GM18520 (cell line): ENCODE results near the gene TAPBPL.
A peak's percentile ranks its signal among the peaks of the same experiment; 100 is the strongest.
"Not testable (repeated sequence)": the region's sequence is repeated elsewhere in the genome, so short reads cannot be mapped to it uniquely, and the experiment has no call there.

ENCODE experiments used
- ATAC-seq: cut with Tn5 transposase; IDR thresholded peaks from one replicate; pipeline ENCODE4 v1.9.1; 2021; ENCODE audit not compliant: unreplicated experiment

The TAPBPL gene

GRCh38 chr12:6489449-6489848 is 37.6 kb downstream of the TAPBPL start:
- no peak for ATAC-seq

GRCh38 chr12:6490673-6491072 is 38.8 kb downstream of the TAPBPL start:
- not testable (repeated sequence) for ATAC-seq

GRCh38 chr12:6492838-6493496 is 41.1 kb downstream of the TAPBPL start, which contains the start of gene MRPL51:
TSS of gene MRPL51 (minus strand) at chr12:6493262. CDS start at chr12:6493136, 126 bp downstream.
- peak; percentile 28 for ATAC-seq

GRCh38 chr12:6493497-6494257 is 41.8 kb downstream of the TAPBPL start, which contains the start of gene NCAPD2:
TSS of gene NCAPD2 (plus strand) at chr12:6494102. CDS start at chr12:6495099, 997 bp downstream.
- peak; percentile 92 for ATAC-seq

GRCh38 chr12:6494258-6494743 is 42.5 kb downstream of the TAPBPL start:
- no peak for ATAC-seq

- ATAC-seq = no peak
These were observed 43.1 kb downstream of the TAPBPL start for GRCh38 chr12:6494968-6495367.

GRCh38 chr12:6497291-6497690 is 45.4 kb downstream of the TAPBPL start:
- not testable (repeated sequence) for ATAC-seq

GRCh38 chr12:6500466-6500865 is 48.6 kb downstream of the TAPBPL start:
- no peak for ATAC-seq

- ATAC-seq = no peak
These were observed 55.5 kb downstream of the TAPBPL start for GRCh38 chr12:6507102-6507998.

GRCh38 chr12:6508087-6508486 is 56.2 kb downstream of the TAPBPL start:
- no peak for ATAC-seq
